B cell (primary cell): ENCODE measurements around the gene NUP210. TPM values are rescaled to one million over a fixed set of nuclear protein-coding genes. Genes with fewer than 3 reads are reported as not detected.

Experiments used
- ATAC-seq: fragments of 200-7000 bp; cut with Tn5 transposase; one replicate; pipeline ENCODE4 v1.10.0; 2021; ENCODE audit warnings: low read depth, mild to moderate bottlenecking, moderate number of reproducible peaks, moderate library complexity
- CTCF ChIA-PET: fragments of 350-600 bp; sonication (Branson Sonifier 250); formaldehyde crosslinking; loops from one replicate; lab custom pipeline; 2021; ENCODE audit warnings: antibody characterized with exemption, inconsistent platforms; lab: Charles Lee
- POLR2A ChIA-PET: fragments of 350-600 bp; sonication (Branson Sonifier 250); formaldehyde crosslinking; loops from one replicate; lab custom pipeline; 2021; ENCODE audit warnings: antibody characterized with exemption; lab: Charles Lee
- DNase-seq: peaks from one replicate; pipeline ENCODE4 v3.0.0; 2013
- H2AFZ ChIP-seq: 2 replicates; pipeline ENCODE4 v1.6.1; 2012; ENCODE audit warnings: mild to moderate bottlenecking, low read depth, low read length; ENCODE audit not compliant: insufficient read depth, poor library complexity, severe bottlenecking
- H3K27ac ChIP-seq, 2 donors: 1 replicate in 1 of 2; 2 replicates in 1 of 2; pipeline ENCODE4 v1.5.1; 2012 to 2013; ENCODE audit warnings: low read length in 2 of 2, mild to moderate bottlenecking in 2 of 2, moderate library complexity in 1 of 2
- H3K27me3 ChIP-seq, 4 experiments: fragments of 200-600 bp in 1 of 4; sonication (generic) in 1 of 4; replicated peaks in 1 of 4; 1 replicate in 2 of 4; 2 replicates in 2 of 4; pipeline versions ENCODE4 v1.6.1 to v1.7.0; 2013 to 2016; ENCODE audit warnings: low read length in 3 of 4, mild to moderate bottlenecking in 2 of 4, mixed read lengths in 1 of 4, moderate library complexity in 1 of 4; ENCODE audit not compliant: insufficient read depth in 4 of 4, control insufficient read depth in 3 of 4; ENCODE audit errors: control extremely low read depth in 1 of 4
- H3K36me3 ChIP-seq, 2 experiments: replicated peaks in 1 of 2; 1 replicate in 1 of 2; 2 replicates in 1 of 2; pipeline versions ENCODE4 v1.6.1 to v1.7.1; 2013; ENCODE audit warnings: low read length in 1 of 2; ENCODE audit not compliant: insufficient read depth in 2 of 2, control insufficient read depth in 1 of 2; ENCODE audit errors: control extremely low read depth in 1 of 2, extremely low read depth in 1 of 2
- H3K4me1 ChIP-seq, 2 donors: fragments of 200-600 bp in 1 of 2; sonication (generic) in 1 of 2; 1 replicate in 1 of 2; 2 replicates in 1 of 2; pipeline versions ENCODE4 v1.5.1 to v1.6.1; 2013 to 2017; ENCODE audit warnings: low read length in 2 of 2; ENCODE audit not compliant: control insufficient read depth in 2 of 2, insufficient read depth in 2 of 2
- H3K4me2 ChIP-seq: replicated peaks from 2 replicates; pipeline ENCODE3; 2012; ENCODE audit warnings: mild to moderate bottlenecking, low read depth, low read length; ENCODE audit not compliant: poor library complexity, severe bottlenecking
- H3K4me3 ChIP-seq, 5 experiments: fragments of 200-600 bp in 1 of 5; sonication (generic) in 1 of 5; 1 replicate in 3 of 5; 2 replicates in 2 of 5; pipeline versions ENCODE4 v1.5.1 to v1.7.0; 2011 to 2016; ENCODE audit warnings: low read length in 4 of 5, mild to moderate bottlenecking in 4 of 5, low read depth in 2 of 5, control low read depth in 1 of 5, moderate library complexity in 1 of 5; ENCODE audit not compliant: insufficient read depth in 1 of 5; ENCODE audit errors: control extremely low read depth in 1 of 5, extremely low read depth in 1 of 5
- H3K79me2 ChIP-seq: fragments of 200-600 bp; sonication (generic); one replicate; pipeline ENCODE4 v1.6.0; 2016; ENCODE audit warnings: low read length; ENCODE audit not compliant: control insufficient read depth, insufficient read depth
- H3K9ac ChIP-seq: fragments of 200-600 bp; sonication (generic); 2 replicates; pipeline ENCODE4 v1.6.1; 2017; ENCODE audit warnings: mild to moderate bottlenecking, low read length, moderate library complexity
- H3K9me3 ChIP-seq, 3 donors: one replicate each; pipeline versions ENCODE4 v1.6.1 to v1.7.1; 2013; ENCODE audit warnings: low read length in 2 of 3; ENCODE audit not compliant: control insufficient read depth in 2 of 3, insufficient read depth in 1 of 3; ENCODE audit errors: control extremely low read depth in 1 of 3
- H4K20me1 ChIP-seq: 2 replicates; pipeline ENCODE4 v1.6.0; 2012; ENCODE audit warnings: mild to moderate bottlenecking, low read length; ENCODE audit not compliant: insufficient read depth, control insufficient read depth, poor library complexity, severe bottlenecking
- H3K27ac Mint-ChIP-seq: one replicate; pipeline ENCODE4 v1.8.0; 2021; ENCODE audit warnings: mixed read lengths
- H3K27me3 Mint-ChIP-seq: one replicate; pipeline ENCODE4 v1.8.0; 2021; ENCODE audit warnings: mixed read lengths
- H3K4me1 Mint-ChIP-seq: one replicate; pipeline ENCODE4 v1.8.0; 2021; ENCODE audit warnings: mixed read lengths
- H3K4me3 Mint-ChIP-seq: one replicate; pipeline ENCODE4 v1.8.0; 2021; ENCODE audit warnings: mixed read lengths
- H3K9me3 Mint-ChIP-seq: one replicate; pipeline ENCODE4 v1.8.0; 2022; ENCODE audit warnings: mixed read lengths; ENCODE audit not compliant: insufficient read depth
- CTCF ChIP-seq: fragments of 200-600 bp; IDR thresholded peaks from one replicate; pipeline ENCODE4 v1.8.0; 2022; ENCODE audit warnings: antibody characterized with exemption, mild to moderate bottlenecking
- EZH2 ChIP-seq: IDR thresholded peaks from 2 replicates; pipeline ENCODE4 v1.6.1; 2012; ENCODE audit warnings: borderline replicate concordance, low read depth, mild to moderate bottlenecking, moderate library complexity, low read length; ENCODE audit not compliant: insufficient read depth, poor library complexity, severe bottlenecking
- WGBS: methylation state at CpG from one replicate; pipeline ENCODE4 v1.1.5; 2013; ENCODE audit warnings: missing lambda C conversion rate; ENCODE audit not compliant: insufficient coverage; 5-methylcytosine and 5-hydroxymethylcytosine counted together
- intact Hi-C: fragments of 100-400 bp; cut with micrococcal nuclease; formaldehyde crosslinking; loops from one replicate; pipeline ENCODE4 v1.10.0; 2022
- polyA plus RNA-seq: library from polyadenylated mRNA; depleted of rRNA; stranded (reverse); fragments of >200 nt; gene quantifications from 2 replicates; pipeline ENCODE4 v1.2.3, GENCODE V29; 2012
- total RNA-seq, 2 donors: library from RNA; stranded (reverse); fragments of 120-200 nt in 1 of 2; gene quantifications; 1 replicate in 1 of 2; 2 replicates in 1 of 2; pipeline versions ENCODE4 v1.2.3 to v1.2.4, GENCODE V29; 2013 to 2022

NUP210 gene
- total and polyA plus RNA-seq, 2 donors (not counting 1 experiment from before 2014, with no cell fraction given), result 114 to 159 TPM

DNA sequence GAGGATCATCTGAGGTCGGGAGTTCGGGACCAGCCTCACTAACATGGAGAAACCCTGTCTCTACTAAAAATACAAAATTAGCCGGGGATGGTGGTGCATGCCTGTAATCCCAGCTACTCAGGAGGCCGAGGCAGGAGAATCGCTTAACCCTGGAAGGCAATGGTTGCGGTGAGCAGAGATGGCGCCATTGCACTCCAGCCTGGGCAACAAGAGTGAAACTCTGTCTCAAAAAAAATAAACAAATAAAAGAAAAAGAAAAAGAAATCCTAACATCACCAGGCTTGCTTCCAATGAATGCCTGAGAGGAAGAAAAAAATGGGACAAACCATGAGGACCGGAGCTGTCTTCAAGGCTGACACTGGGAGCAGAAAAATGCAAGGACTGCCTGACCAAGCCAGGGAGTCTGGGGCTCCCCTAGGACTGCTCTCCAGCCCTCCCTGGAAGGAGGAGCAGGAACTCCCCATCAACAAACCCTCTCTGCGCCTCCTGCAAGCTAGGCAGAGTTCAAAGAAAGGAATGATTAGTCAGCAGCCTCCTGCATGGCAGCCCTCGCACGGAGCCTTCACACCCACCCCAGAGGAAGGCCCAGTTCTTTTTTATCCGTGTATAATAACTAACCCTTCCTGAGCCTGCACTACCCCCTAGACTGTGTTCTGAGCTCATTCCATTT, 55.4 kb downstream of the NUP210 start:
- TF ChIP-seq EZH2, result no peak
- no peak for TF ChIP-seq CTCF
- no peak overlapping the region for H3K27ac Mint-ChIP-seq
- ATAC-seq (no peak), DNase-seq (no peak)
- H3K27ac ChIP-seq, result no peak overlapping the region
- H2AFZ ChIP-seq, result no peak overlapping the region
- peaks cover 23% of the 10 kb centered on the region for H3K79me2 ChIP-seq
- H3K4me3 ChIP-seq, result no peak overlapping the region
- no peaks in the 10 kb centered on the region for H3K9me3 ChIP-seq
- H3K27me3 ChIP-seq, result no peaks in the 10 kb centered on the region
- no peaks in the 10 kb centered on the region for H3K4me1 ChIP-seq
- H3K9me3 Mint-ChIP-seq, result no peaks in the 10 kb centered on the region
- H3K27me3 Mint-ChIP-seq, result no peaks in the 10 kb centered on the region
- ChIA-PET POLR2A (no interaction called here), CTCF (interaction anchor here (2.7 kb wide), 1 partner anchor 88 kb away, joined by 11 read pairs; no protein-coding TSS in a partner anchor)
- H4K20me1 ChIP-seq, result peaks cover 20% of the 10 kb centered on the region
- H3K4me2 ChIP-seq, result no peak overlapping the region
- H3K4me1 Mint-ChIP-seq, result no peaks in the 10 kb centered on the region
- H3K9ac ChIP-seq, result no peak overlapping the region
- no peak overlapping the region for H3K4me3 Mint-ChIP-seq
- H3K36me3 ChIP-seq, result peaks cover 0 to 78% of the 10 kb centered on the region in 2 experiments
- no CpG with 5 or more reads among the region's 12 CpGs for WGBS
- intact Hi-C loops, result no loop called here

GRCh38 chr3:13362551-13362950, 57.6 kb downstream of the NUP210 start:
- H3K4me1 ChIP-seq, result no peaks in the 10 kb centered on the region
- no peak overlapping the region for H3K27ac ChIP-seq
- H3K27me3 ChIP-seq, result no peaks in the 10 kb centered on the region
- H3K9me3 Mint-ChIP-seq, result no peaks in the 10 kb centered on the region
- H3K27me3 Mint-ChIP-seq, result no peaks in the 10 kb centered on the region
- H3K36me3 ChIP-seq, result peaks cover 0 to 85% of the 10 kb centered on the region in 2 experiments
- peaks cover 20% of the 10 kb centered on the region for H3K79me2 ChIP-seq
- intact Hi-C loops, result no loop called here
- no peak overlapping the region for H3K4me3 Mint-ChIP-seq
- no peak overlapping the region for H3K9ac ChIP-seq
- ChIA-PET POLR2A (no interaction called here), CTCF (interaction anchor here (1.4 kb wide), 1 partner anchor 10 kb away, joined by 3 read pairs; no protein-coding TSS in a partner anchor)
- no peaks in the 10 kb centered on the region for H3K4me1 Mint-ChIP-seq
- H3K4me3 ChIP-seq, result no peak overlapping the region
- H2AFZ ChIP-seq, result no peak overlapping the region
- no peak for DNase-seq
- TF ChIP-seq CTCF, result no peak
- TF ChIP-seq EZH2, result no peak
- H3K9me3 ChIP-seq, result no peaks in the 10 kb centered on the region
- H3K4me2 ChIP-seq, result no peak overlapping the region
- ATAC-seq, result no peak
- 95% methylated on average over 6 of the region's 8 CpGs for WGBS
- H3K27ac Mint-ChIP-seq, result no peak overlapping the region
- peaks cover 29% of the 10 kb centered on the region for H4K20me1 ChIP-seq
